Caco-2 (cell line): Measurements from ENCODE around the gene KISS1. TPM values are rescaled to one million over a fixed set of nuclear protein-coding genes. Genes with fewer than 3 reads are reported as not detected.
A peak's percentile ranks its signal among the peaks of the same experiment; 100 is the strongest.

Source experiments
- BruUV-seq: library from RNA; stranded (reverse); fragments of 400-500 nt; replicated peaks from 2 replicates; lab custom pipeline; 2021; lab: Mats Ljungman, UMichigan
- CTCF ChIA-PET: fragments of 300-600 bp; sonication (Branson Sonifier 250); formaldehyde crosslinking; loops from one replicate; lab custom pipeline; 2022; ENCODE audit warnings: antibody characterized with exemption; lab: Charles Lee
- POLR2A ChIA-PET: fragments of 300-600 bp; sonication (Branson Sonifier 250); formaldehyde crosslinking; loops from one replicate; lab custom pipeline; 2022; ENCODE audit warnings: antibody characterized with exemption; lab: Charles Lee
- DNase-seq, 2 experiments: peaks; one replicate each; pipeline versions ENCODE4 v3.0.0 to v3.0.0-alpha.2; 2020 to 2022
- H3K27me3 ChIP-seq: replicated peaks from 2 replicates; pipeline ENCODE4 v1.6.0; 2011; ENCODE audit warnings: low read length; ENCODE audit not compliant: control insufficient read depth, insufficient read depth
- H3K36me3 ChIP-seq: 2 replicates; pipeline ENCODE4 v1.5.1; 2011; ENCODE audit warnings: low read length; ENCODE audit not compliant: control insufficient read depth, insufficient read depth
- H3K4me1 ChIP-seq: fragments of 250-450 bp; sonication (Bioruptor Pico); 2 replicates; pipeline ENCODE4 v1.5.1; 2020; ENCODE audit warnings: mild to moderate bottlenecking
- H3K4me3 ChIP-seq: 2 replicates; pipeline ENCODE4 v1.5.1; 2011; ENCODE audit warnings: low read depth, mild to moderate bottlenecking, control low read depth, low read length
- H3K9me3 ChIP-seq: fragments of 250-450 bp; sonication (Bioruptor Pico); 2 replicates; pipeline ENCODE4 v1.5.1; 2020; ENCODE audit warnings: mild to moderate bottlenecking, moderate library complexity
- H3K27ac Mint-ChIP-seq: one replicate; pipeline ENCODE4 v1.8.0; 2022; ENCODE audit warnings: mixed read lengths; ENCODE audit not compliant: unreplicated experiment
- H3K27me3 Mint-ChIP-seq: one replicate; pipeline ENCODE4 v1.8.0; 2022; ENCODE audit warnings: mixed read lengths; ENCODE audit not compliant: insufficient read depth, unreplicated experiment
- H3K36me3 Mint-ChIP-seq: one replicate; pipeline ENCODE4 v1.8.0; 2022; ENCODE audit warnings: mild to moderate bottlenecking, mixed read lengths; ENCODE audit not compliant: insufficient read depth, unreplicated experiment
- H3K4me1 Mint-ChIP-seq: one replicate; pipeline ENCODE4 v1.8.0; 2022; ENCODE audit warnings: low read depth, mixed read lengths; ENCODE audit not compliant: unreplicated experiment
- H3K4me3 Mint-ChIP-seq: one replicate; pipeline ENCODE4 v1.8.0; 2022; ENCODE audit warnings: mild to moderate bottlenecking, moderate library complexity, mixed read lengths; ENCODE audit not compliant: unreplicated experiment
- H3K9me3 Mint-ChIP-seq: one replicate; pipeline ENCODE4 v1.8.0; 2022; ENCODE audit warnings: mixed read lengths; ENCODE audit not compliant: unreplicated experiment
- CTCF ChIP-seq, 2 experiments: fragments of 200-600 bp in 1 of 2; IDR thresholded peaks; 1 replicate in 1 of 2; 2 replicates in 1 of 2; pipeline versions ENCODE4 v1.5.1 to v1.8.0; 2011 to 2022; ENCODE audit warnings: antibody characterized with exemption in 1 of 2, control low read depth in 1 of 2, inconsistent platforms in 1 of 2, low read depth in 1 of 2, low read length in 1 of 2, mild to moderate bottlenecking in 1 of 2, moderate library complexity in 1 of 2; ENCODE audit not compliant: insufficient read depth in 1 of 2, severe bottlenecking in 1 of 2, unreplicated experiment in 1 of 2
- intact Hi-C: fragments of 100-400 bp; cut with micrococcal nuclease; formaldehyde crosslinking; loops from one replicate; pipeline ENCODE4 v1.10.0; 2022; ENCODE audit not compliant: unreplicated experiment
- total RNA-seq: library from RNA; stranded (reverse); gene quantifications from 2 replicates; pipeline ENCODE4 v1.2.3, GENCODE V29; 2022

KISS1 gene
- total RNA-seq, 1 experiment from 2014 or later, result 3.3 TPM

DNA sequence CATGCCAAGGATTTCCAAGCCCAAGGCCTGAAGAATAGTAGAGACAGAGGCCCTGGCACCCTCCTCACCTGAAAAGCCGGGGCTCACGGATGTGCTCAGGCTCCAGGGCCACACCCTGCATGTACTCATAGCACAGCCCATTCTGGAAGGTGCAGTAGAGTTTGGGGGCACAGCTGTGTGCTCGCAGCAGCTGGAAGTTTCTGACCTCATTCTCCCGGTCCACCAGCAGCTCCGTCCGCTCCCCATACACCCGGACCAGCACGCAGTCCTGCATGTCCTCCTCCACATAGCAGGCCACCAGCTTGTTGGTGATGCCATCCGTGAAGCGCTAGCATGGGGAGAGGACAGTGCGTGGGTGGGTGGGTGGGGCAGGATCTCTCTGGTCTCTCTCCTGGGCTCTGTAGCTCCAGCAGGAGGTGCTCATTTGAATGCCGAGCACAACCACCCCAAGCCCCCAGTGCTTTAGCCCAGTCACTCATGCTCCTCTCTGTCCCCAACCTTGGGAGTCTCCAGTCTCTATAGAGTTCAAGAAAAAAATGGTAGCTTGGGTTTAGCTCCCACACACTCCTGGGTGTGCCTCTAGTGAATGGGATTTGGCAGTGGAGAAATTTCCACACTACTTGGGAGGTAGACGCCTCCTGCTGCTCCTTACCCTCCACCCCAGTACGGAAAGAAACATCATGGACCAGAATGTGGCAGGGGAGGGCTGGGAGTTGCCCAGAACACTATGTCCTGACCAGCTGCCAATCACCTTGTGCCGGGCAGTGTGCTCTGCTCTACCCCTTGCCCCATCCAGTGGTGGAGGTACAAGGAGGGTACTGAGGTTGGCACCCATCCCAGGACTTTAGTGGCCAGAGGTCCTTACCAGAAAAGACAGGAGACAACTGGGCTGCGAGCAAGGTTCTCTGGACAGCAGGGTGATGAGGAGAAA, 46.4 kb downstream of the KISS1 start:
- Histone ChIP-seq H3K4me3 (no peak overlapping the region), H3K9me3 (no peaks in the 10 kb centered on the region), H3K4me1 (peaks cover 17% of the 10 kb centered on the region), H3K36me3 (no peaks in the 10 kb centered on the region; the same call in 1 of the 2 replicates), H3K27me3 (no peaks in the 10 kb centered on the region)
- H3K4me1 Mint-ChIP-seq, result peaks cover 9% of the 10 kb centered on the region
- BruUV-seq, result no TSS peak
- no peaks in the 10 kb centered on the region for H3K27me3 Mint-ChIP-seq
- intact Hi-C loops, result no loop called here
- ChIA-PET POLR2A (no interaction called here), CTCF (interaction anchor here (0.5 to 1.0 kb wide), 3 partner anchors 12 to 90 kb away, joined by 3 to 4 read pairs (median 4); no protein-coding TSS in a partner anchor)
- no peak overlapping the region for H3K27ac Mint-ChIP-seq
- no peaks in the 10 kb centered on the region for H3K9me3 Mint-ChIP-seq
- DNase-seq, result no peak
- TF ChIP-seq CTCF (IDR thresholded peaks at IDR 0.05; ENCODE audit: insufficient read depth in 1 of 2, low read depth in 1 of 2, low read length in 1 of 2, severe bottlenecking in 1 of 2, unreplicated experiment in 1 of 2), result no peak
- no peaks in the 10 kb centered on the region for H3K36me3 Mint-ChIP-seq
- peak overlapping the region; percentile 71 for H3K4me3 Mint-ChIP-seq

DNA sequence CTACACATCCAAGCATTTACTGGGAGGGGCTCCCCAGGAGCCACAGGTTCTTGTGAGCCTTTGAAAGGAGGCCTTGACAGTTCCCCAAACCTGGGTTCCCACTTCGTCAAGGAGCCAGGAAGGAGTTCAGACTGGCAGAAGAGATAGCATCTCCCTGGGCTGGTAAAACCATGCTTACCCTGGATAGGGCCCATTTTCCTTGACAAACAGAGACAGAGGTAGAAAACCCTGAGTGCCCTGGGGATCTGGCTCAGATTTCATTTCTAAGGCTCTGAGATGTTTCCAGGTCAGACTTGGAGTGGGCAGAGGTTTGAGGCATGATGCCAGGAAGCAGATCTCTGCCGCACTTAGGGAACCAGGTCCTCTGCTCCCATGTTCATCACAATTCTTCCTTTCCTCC, 47.2 kb downstream of the KISS1 start:
- BruUV-seq, result no TSS peak
- Mint-ChIP-seq H3K36me3 (no peaks in the 10 kb centered on the region), H3K27me3 (no peaks in the 10 kb centered on the region), H3K27ac (no peak overlapping the region), H3K9me3 (no peaks in the 10 kb centered on the region), H3K4me3 (no peak overlapping the region), H3K4me1 (peaks cover 16% of the 10 kb centered on the region)
- DNase-seq, result no peak
- Histone ChIP-seq H3K9me3 (no peaks in the 10 kb centered on the region), H3K4me3 (no peak overlapping the region), H3K4me1 (peaks cover 22% of the 10 kb centered on the region), H3K36me3 (no peaks in the 10 kb centered on the region; the same call in 1 of the 2 replicates), H3K27me3 (no peaks in the 10 kb centered on the region)
- POLR2A ChIA-PET, result interaction anchor here (0.6 kb wide), 1 partner anchor 324 kb away, joined by 4 read pairs; no protein-coding TSS in a partner anchor
- intact Hi-C loops, result no loop called here
- CTCF ChIA-PET, result no interaction called here
- TF ChIP-seq CTCF (IDR thresholded peaks at IDR 0.05; ENCODE audit: insufficient read depth in 1 of 2, low read depth in 1 of 2, low read length in 1 of 2, severe bottlenecking in 1 of 2, unreplicated experiment in 1 of 2), result no peak
